Hypothalamus (tissue), 51 donors: ENCODE results near the gene WFIKKN1.
A peak's percentile ranks its signal among the peaks of the same experiment; 100 is the strongest.

Experiments used
- DNase-seq, 51 donors: peaks; one replicate each; lab custom pipeline; 2025; lab: John Stamatoyannopoulos, UW

The WFIKKN1 gene

GRCh38 chr16:680967-681745 is 50.4 kb downstream of the WFIKKN1 start:
- DNase-seq, result peak in 1 of 51 donors; percentile 34

- no peak for DNase-seq
Observed at GRCh38 chr16:681746-682427, 51.1 kb downstream of the WFIKKN1 start.

DNA sequence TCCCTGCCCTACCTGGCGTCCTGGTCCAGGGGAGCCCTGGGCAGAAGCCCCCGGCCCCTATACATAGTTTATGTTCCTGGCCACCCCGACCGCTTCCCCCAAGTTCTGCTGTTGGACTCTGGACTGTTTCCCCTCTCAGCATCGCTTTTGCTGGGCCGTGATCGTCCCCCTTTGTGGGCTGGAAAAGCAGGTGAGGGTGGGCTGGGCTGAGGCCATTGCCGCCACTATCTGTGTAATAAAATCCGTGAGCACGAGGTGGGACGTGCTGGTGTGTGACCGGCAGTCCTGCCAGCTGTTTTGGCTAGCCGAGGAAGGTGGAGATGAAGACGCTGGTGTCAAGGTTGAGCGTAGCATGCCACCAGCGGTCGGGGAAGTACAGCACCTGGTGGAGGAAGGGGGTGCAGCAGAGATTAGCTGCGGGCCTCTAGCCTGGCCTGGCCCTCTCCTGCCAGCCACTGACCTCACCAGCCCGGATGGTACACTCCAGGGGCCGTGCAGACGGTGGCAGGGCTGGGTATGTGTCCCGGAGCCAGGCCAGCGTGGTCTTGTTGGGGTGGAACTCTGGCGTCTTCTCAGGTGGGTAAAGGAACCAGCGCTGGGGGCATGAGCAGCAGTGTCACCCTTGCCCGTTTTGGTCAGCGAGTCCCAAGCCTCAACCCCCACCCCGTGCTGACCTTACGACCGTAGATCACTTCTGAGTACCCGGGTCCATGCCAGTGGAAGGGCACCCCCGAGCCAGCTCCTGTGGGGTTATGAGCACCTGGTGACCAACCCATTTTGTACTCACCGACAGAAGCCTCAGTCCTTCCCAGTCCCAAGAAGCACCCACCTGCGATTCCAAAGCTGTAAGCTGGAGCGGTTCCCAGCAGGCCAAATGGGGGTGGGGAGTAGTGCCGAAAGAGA is 52.0 kb downstream of the WFIKKN1 start:
- DNase-seq, result no peak

GRCh38 chr16:683396-684070 is 52.7 kb downstream of the WFIKKN1 start:
- peak in 1 of 51 donors; percentile 13 for DNase-seq
